Esophagus muscularis mucosa (tissue), 4 donors: ENCODE results near the gene JSRP1. TPM values are rescaled to one million over a fixed set of nuclear protein-coding genes. Genes with fewer than 3 reads are reported as not detected.
A peak's percentile ranks its signal among the peaks of the same experiment; 100 is the strongest.

Source experiments
- DNase-seq: peaks from one replicate; pipeline ENCODE4 v3.0.0-alpha.2; 2017; ENCODE audit errors: extremely low spot score
- H3K27ac ChIP-seq, 4 donors: fragments of 200-600 bp; sonication (generic); replicated peaks in 1 of 4; 1 replicate in 3 of 4; 2 replicates in 1 of 4; pipeline ENCODE4 v1.5.1; 2016 to 2019; ENCODE audit warnings: mild to moderate bottlenecking in 1 of 4
- H3K27me3 ChIP-seq, 4 donors: fragments of 200-600 bp; sonication (generic); one replicate each; pipeline versions ENCODE4 v1.5.1 to v1.6.0; 2016 to 2019
- H3K36me3 ChIP-seq, 4 donors: fragments of 200-600 bp; sonication (generic); one replicate each; pipeline ENCODE4 v1.5.1; 2016 to 2019
- H3K4me1 ChIP-seq, 4 donors: fragments of 200-600 bp; sonication (generic); one replicate each; pipeline ENCODE4 v1.5.1; 2016 to 2019
- H3K4me3 ChIP-seq, 4 donors: fragments of 200-600 bp; sonication (generic); 1 replicate in 2 of 4; 2 replicates in 2 of 4; pipeline ENCODE4 v1.5.1; 2016 to 2019; ENCODE audit warnings: mild to moderate bottlenecking in 4 of 4, moderate library complexity in 1 of 4
- H3K9me3 ChIP-seq, 4 donors: fragments of 200-600 bp; sonication (generic); 1 replicate in 3 of 4; 2 replicates in 1 of 4; pipeline ENCODE4 v1.5.1; 2016 to 2019
- EP300 ChIP-seq: sonication (generic); formaldehyde crosslinking; IDR thresholded peaks from one replicate; pipeline ENCODE4 v1.6.1; 2017; ENCODE audit warnings: antibody characterized with exemption
- POLR2A ChIP-seq: fragments of 450-650 bp; IDR thresholded peaks from one replicate; pipeline ENCODE4 v1.6.1; 2017; ENCODE audit warnings: antibody characterized with exemption, moderate library complexity, mild to moderate bottlenecking, low read depth
- POLR2AphosphoS5 ChIP-seq, 2 donors: sonication (generic); formaldehyde crosslinking; IDR thresholded peaks; one replicate each; pipeline ENCODE4 v1.6.1; 2017; ENCODE audit warnings: antibody characterized with exemption in 2 of 2
- WGBS: methylation state at CpG from one replicate; pipeline ENCODE4 v1.1.5; 2018; 5-methylcytosine and 5-hydroxymethylcytosine counted together
- intact Hi-C: fragments of 100-400 bp; cut with DNase I; formaldehyde crosslinking; loops from one replicate; pipeline ENCODE4 v1.15.1; 2023
- small RNA-seq, 3 donors: library from RNA; depleted of rRNA; stranded (forward); fragments of <200 nt; gene quantifications; one replicate each; pipeline ENCODE3, GENCODE V24; 2016
- total RNA-seq, 4 donors: library from RNA; depleted of rRNA; stranded (reverse); fragments of >200 nt; gene quantifications; one replicate each; pipeline versions ENCODE4 v1.1.0 to v1.2.1, GENCODE V29; 2016
- TF ChIP-seq, protein P1 (sequence below), 3 experiments: fragments of 200-600 bp in 2 of 3; fragments of 450-650 bp in 1 of 3; sonication (generic) in 2 of 3; IDR thresholded peaks; one replicate each; pipeline ENCODE4 v1.5.1; 2017 to 2019; ENCODE audit warnings: antibody characterized with exemption in 3 of 3, mild to moderate bottlenecking in 2 of 3, moderate library complexity in 1 of 3

The JSRP1 gene
- total RNA-seq, 4 donors from 2014 or later, result not detected

DNA sequence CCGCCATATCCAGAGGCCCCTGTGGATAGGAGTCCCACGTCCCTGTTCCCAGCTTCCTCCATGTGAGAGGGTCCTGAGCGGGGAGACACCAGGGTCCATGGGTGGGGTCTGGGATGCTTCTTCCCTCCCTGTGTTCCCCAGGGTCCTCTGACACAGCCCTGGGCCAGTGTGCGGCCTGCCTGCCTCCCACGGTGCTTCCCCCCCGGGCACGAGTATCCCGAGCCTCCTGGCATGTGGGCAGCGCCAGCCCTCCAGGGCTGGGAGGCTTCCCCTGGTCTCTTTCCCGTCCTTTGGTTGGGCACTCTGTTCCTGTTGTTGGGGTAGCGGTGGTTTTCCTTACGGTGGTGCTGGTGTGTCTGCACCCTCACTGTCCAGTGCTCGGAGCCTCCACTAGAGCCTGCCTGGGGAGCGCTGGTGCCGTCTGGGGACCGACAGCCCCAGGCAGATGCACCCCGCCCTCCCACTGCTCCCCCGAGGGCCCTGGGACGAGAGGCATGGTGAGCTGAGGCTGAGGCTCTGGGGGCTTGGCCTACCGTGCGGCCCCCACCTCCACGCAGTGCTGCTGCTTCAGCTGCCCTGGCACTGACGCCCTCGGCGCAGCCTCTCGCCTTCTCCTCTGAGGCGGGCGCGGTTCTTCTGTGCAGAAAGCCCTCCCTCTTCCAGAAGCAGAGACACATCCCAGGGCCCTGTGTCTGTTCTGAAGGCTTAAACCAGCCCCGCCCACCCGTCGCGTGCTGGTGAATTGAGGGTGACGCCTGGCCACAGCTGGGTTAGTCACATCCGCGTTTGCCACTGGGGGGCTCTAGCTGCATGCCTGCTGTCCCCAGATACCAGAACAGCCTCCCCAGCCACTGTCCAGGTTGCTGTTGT, 48.0 kb downstream of the JSRP1 start:
- peaks cover 42 to 94% (median 77%) of the 10 kb centered on the region in 4 donors for H3K36me3 ChIP-seq
- 68% methylated on average over 22 of the region's 36 CpGs for WGBS
- intact Hi-C loops, result no loop called here

DNA sequence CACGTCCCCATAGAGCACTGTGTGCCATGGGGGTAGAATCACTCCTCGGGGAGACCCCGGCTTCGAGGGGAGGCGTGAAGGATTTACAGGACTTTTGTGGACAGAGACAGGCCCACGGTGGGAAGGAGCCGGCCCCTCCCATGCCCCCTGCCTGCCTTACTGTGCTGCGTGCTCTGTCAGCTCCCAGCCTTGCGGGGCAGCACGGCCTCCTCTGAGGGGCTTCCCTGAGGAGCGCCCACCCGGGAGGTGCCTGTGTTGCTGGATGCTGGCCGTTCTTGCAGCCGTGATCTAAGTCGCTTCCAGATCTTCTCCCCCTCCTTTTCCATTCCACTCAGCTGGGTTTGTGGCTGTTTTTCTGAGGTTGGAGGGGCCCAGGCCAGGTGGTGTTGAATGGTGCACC, 49.2 kb downstream of the JSRP1 start:
- no peak overlapping the region for H3K27ac ChIP-seq
- intact Hi-C loops, result no loop called here
- H3K4me1 ChIP-seq, result peaks cover 10 to 20% (median 15%) of the 10 kb centered on the region in 4 donors
- WGBS, result 94% methylated on average over 13 of the region's 15 CpGs
- TF ChIP-seq POLR2A (no peak), POLR2AphosphoS5 (IDR thresholded peaks at IDR 0.05) (no peak), EP300 (no peak)
- TF ChIP-seq, protein P1, sequence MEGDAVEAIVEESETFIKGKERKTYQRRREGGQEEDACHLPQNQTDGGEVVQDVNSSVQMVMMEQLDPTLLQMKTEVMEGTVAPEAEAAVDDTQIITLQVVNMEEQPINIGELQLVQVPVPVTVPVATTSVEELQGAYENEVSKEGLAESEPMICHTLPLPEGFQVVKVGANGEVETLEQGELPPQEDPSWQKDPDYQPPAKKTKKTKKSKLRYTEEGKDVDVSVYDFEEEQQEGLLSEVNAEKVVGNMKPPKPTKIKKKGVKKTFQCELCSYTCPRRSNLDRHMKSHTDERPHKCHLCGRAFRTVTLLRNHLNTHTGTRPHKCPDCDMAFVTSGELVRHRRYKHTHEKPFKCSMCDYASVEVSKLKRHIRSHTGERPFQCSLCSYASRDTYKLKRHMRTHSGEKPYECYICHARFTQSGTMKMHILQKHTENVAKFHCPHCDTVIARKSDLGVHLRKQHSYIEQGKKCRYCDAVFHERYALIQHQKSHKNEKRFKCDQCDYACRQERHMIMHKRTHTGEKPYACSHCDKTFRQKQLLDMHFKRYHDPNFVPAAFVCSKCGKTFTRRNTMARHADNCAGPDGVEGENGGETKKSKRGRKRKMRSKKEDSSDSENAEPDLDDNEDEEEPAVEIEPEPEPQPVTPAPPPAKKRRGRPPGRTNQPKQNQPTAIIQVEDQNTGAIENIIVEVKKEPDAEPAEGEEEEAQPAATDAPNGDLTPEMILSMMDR (IDR thresholded peaks at IDR 0.05), result no peak
- H3K4me3 ChIP-seq, result no peak overlapping the region
- H3K9me3 ChIP-seq, result no peaks in the 10 kb centered on the region
- peaks cover 49 to 94% (median 76%) of the 10 kb centered on the region in 4 donors for H3K36me3 ChIP-seq
- no peaks in the 10 kb centered on the region for H3K27me3 ChIP-seq
- DNase-seq, result no peak

More for the DNA sequence above, 48.0 kb downstream of the JSRP1 start:
- H3K4me1 ChIP-seq, result peaks cover 10 to 20% (median 15%) of the 10 kb centered on the region in 4 donors
- H3K27ac ChIP-seq, result no peak overlapping the region
- H3K4me3 ChIP-seq, result no peak overlapping the region
- no peaks in the 10 kb centered on the region for H3K9me3 ChIP-seq
- TF ChIP-seq POLR2AphosphoS5 (IDR thresholded peaks at IDR 0.05) (peak in 1 of 2 donors; percentile 11), POLR2A (no peak)
- TF ChIP-seq, protein P1 (IDR thresholded peaks at IDR 0.05), result peak in 1 of 3 experiments; percentile 14
- no peak for DNase-seq
- no peaks in the 10 kb centered on the region for H3K27me3 ChIP-seq

DNA sequence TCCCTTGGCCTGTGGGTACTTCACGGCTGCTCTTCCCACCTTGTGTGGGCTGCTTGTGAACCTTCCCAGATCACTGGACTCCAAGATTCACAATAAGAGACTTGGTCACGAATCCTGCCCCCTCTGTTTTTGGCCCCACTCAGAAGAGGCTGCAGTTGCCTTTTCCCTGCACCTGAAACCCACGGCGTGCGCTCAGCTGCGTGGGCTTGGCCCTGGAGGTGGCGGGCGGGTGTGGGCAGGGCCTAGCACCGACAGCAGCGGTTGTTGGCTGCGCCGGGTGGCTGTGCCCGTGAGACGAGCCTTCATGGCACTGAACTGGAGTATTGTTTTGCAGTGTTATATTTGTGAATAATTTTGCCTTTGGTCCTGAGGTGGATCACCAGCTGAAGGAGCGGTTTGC, 53.9 kb downstream of the JSRP1 start:
- TF ChIP-seq EP300, result no peak
- TF ChIP-seq, protein P1 (IDR thresholded peaks at IDR 0.05), result no peak
- TF ChIP-seq POLR2A, result no peak
- no peak for TF ChIP-seq POLR2AphosphoS5 (IDR thresholded peaks at IDR 0.05)
- Histone ChIP-seq H3K27me3 (no peaks in the 10 kb centered on the region), H3K4me3 (no peak overlapping the region), H3K9me3 (no peaks in the 10 kb centered on the region), H3K4me1 (peaks cover 0 to 15% (median 8%) of the 10 kb centered on the region in 4 donors), H3K36me3 (peaks cover 27 to 87% (median 60%) of the 10 kb centered on the region in 4 donors), H3K27ac (no peak overlapping the region)
- WGBS, result 86% methylated on average over 15 of the region's 15 CpGs
- intact Hi-C loops, result no loop called here
- DNase-seq, result no peak

Small RNAs within 50 kb of the gene (small RNA-seq; reads per million reads assigned to genes)
- 0 to 0.56 (median 0.25) reads per million in 3 donors for gene MIR1227

Other genes with a start within 250 kb of the JSRP1 start
- 100 to 1,000 TPM in 1 of 4 donors, 10 to 100 TPM in 3; 52.8 to 137 (median 77.1) TPM for gene BTBD2, start 240.7 kb downstream of the JSRP1 start, total RNA-seq
- gene MKNK2, start 205.2 kb downstream of the JSRP1 start, total RNA-seq, result 100 to 1,000 TPM; 113 to 267 (median 193) TPM
- 10 to 100 TPM; 43.6 to 85.2 (median 56.3) TPM for gene MOB3A, start 160.1 kb downstream of the JSRP1 start, total RNA-seq
- 1 to 10 TPM; 1.9 to 6.0 (median 3.9) TPM for gene IZUMO4, start 159.5 kb downstream of the JSRP1 start, total RNA-seq
- 100 to 1,000 TPM in 2 of 4 donors, 10 to 100 TPM in 2; 76.0 to 156 (median 93.7) TPM for gene AP3D1, start 104.9 kb downstream of the JSRP1 start, total RNA-seq
- 10 to 100 TPM; 10.8 to 13.2 (median 12.0) TPM for gene DOT1L, start 92.5 kb downstream of the JSRP1 start, total RNA-seq
- gene PLEKHJ1, start 20.1 kb downstream of the JSRP1 start, total RNA-seq, result 10 to 100 TPM; 41.9 to 69.8 (median 55.3) TPM
- 10 to 100 TPM; 29.5 to 56.9 (median 35.3) TPM for gene SF3A2, start 19.6 kb downstream of the JSRP1 start, total RNA-seq
- 1 to 10 TPM in 3 of 4 donors, under 1 TPM in 1; 0.50 to 3.7 (median 1.3) TPM for gene AMH, start 7.1 kb downstream of the JSRP1 start, total RNA-seq
- gene PEAK3, start 25.8 kb upstream of the JSRP1 start, total RNA-seq, result 1 to 10 TPM in 3 of 4 donors, under 1 TPM in 1; 0.78 to 2.3 (median 1.3) TPM
- gene LINGO3, start 51.7 kb upstream of the JSRP1 start, total RNA-seq, result not detected
- gene LSM7, start 72.2 kb upstream of the JSRP1 start, total RNA-seq, result 100 to 1,000 TPM in 3 of 4 donors, 10 to 100 TPM in 1; 76.4 to 113 (median 106) TPM
- gene SPPL2B, start 72.3 kb upstream of the JSRP1 start, total RNA-seq, result 10 to 100 TPM; 25.0 to 42.4 (median 29.9) TPM
- gene TMPRSS9, start 103.8 kb upstream of the JSRP1 start, total RNA-seq, result under 1 TPM in 1 of 4 donors, not detected in 3; 0.17 TPM
- gene TIMM13, start 171.2 kb upstream of the JSRP1 start, total RNA-seq, result 10 to 100 TPM; 16.2 to 37.7 (median 28.1) TPM
- gene LMNB2, start 200.5 kb upstream of the JSRP1 start, total RNA-seq, result 10 to 100 TPM; 13.3 to 30.8 (median 19.3) TPM
- gene GADD45B, start 219.7 kb upstream of the JSRP1 start, total RNA-seq, result 100 to 1,000 TPM in 1 of 4 donors, 10 to 100 TPM in 3; 56.5 to 793 (median 90.5) TPM